Naive thymus-derived CD4-positive, alpha-beta T cell (primary cell): ENCODE data around the gene TMEM33. TPM values are rescaled to one million over a fixed set of nuclear protein-coding genes. Genes with fewer than 3 reads are reported as not detected.

ENCODE experiments used
- ATAC-seq: fragments of 150-1000 bp; cut with Tn5 transposase; 2 replicates; pipeline ENCODE4 v1.10.0; 2021; ENCODE audit warnings: mild to moderate bottlenecking, moderate library complexity
- CTCF ChIA-PET: fragments of 350-600 bp; sonication (Branson Sonifier 250); formaldehyde crosslinking; loops from one replicate; lab custom pipeline; 2021; ENCODE audit warnings: antibody characterized with exemption; lab: Charles Lee
- POLR2A ChIA-PET: fragments of 350-600 bp; sonication (Branson Sonifier 250); formaldehyde crosslinking; loops from one replicate; lab custom pipeline; 2021; ENCODE audit warnings: antibody characterized with exemption, inconsistent platforms; lab: Charles Lee
- DNase-seq, 9 donors: peaks; one replicate each; pipeline versions ENCODE4 v3.0.0 to v3.0.0-alpha.2; 2020 to 2022; ENCODE audit warnings: mixed read lengths in 1 of 9
- H3K27ac ChIP-seq: one replicate; pipeline ENCODE4 v1.7.0; 2013; ENCODE audit warnings: mild to moderate bottlenecking, low read depth, low read length, moderate library complexity
- H3K27me3 ChIP-seq, 2 donors: one replicate each; pipeline ENCODE4 v1.7.0; 2013; ENCODE audit warnings: low read length in 2 of 2, mild to moderate bottlenecking in 2 of 2, moderate library complexity in 2 of 2; ENCODE audit not compliant: control insufficient read depth in 2 of 2, insufficient read depth in 2 of 2
- H3K36me3 ChIP-seq, 3 experiments: 1 replicate in 2 of 3; 2 replicates in 1 of 3; pipeline ENCODE4 v1.7.0; 2013; ENCODE audit warnings: low read length in 3 of 3, mild to moderate bottlenecking in 3 of 3, moderate library complexity in 1 of 3; ENCODE audit not compliant: insufficient read depth in 3 of 3, control insufficient read depth in 2 of 3
- H3K4me1 ChIP-seq, 2 donors: one replicate each; pipeline ENCODE4 v1.7.0; 2013; ENCODE audit warnings: low read length in 2 of 2, mild to moderate bottlenecking in 2 of 2, moderate library complexity in 1 of 2; ENCODE audit not compliant: control insufficient read depth in 2 of 2, insufficient read depth in 2 of 2
- H3K4me3 ChIP-seq: 2 replicates; pipeline ENCODE4 v1.7.0; 2013; ENCODE audit warnings: mild to moderate bottlenecking, low read length
- H3K9me3 ChIP-seq, 3 experiments: 1 replicate in 2 of 3; 2 replicates in 1 of 3; pipeline ENCODE4 v1.7.0; 2013; ENCODE audit warnings: low read length in 3 of 3; ENCODE audit not compliant: control insufficient read depth in 2 of 3
- H3K27ac Mint-ChIP-seq, 9 donors: one replicate each; pipeline ENCODE4 v1.8.0; 2020 to 2022; ENCODE audit warnings: mixed read lengths in 9 of 9, mild to moderate bottlenecking in 8 of 9, moderate library complexity in 5 of 9, inconsistent platforms in 2 of 9
- H3K27me3 Mint-ChIP-seq, 5 donors: one replicate each; pipeline ENCODE4 v1.8.0; 2021 to 2022; ENCODE audit warnings: mixed read lengths in 5 of 5, mild to moderate bottlenecking in 1 of 5
- H3K36me3 Mint-ChIP-seq, 5 donors: one replicate each; pipeline ENCODE4 v1.8.0; 2020 to 2022; ENCODE audit warnings: mixed read lengths in 5 of 5, mild to moderate bottlenecking in 3 of 5, inconsistent platforms in 1 of 5
- H3K4me1 Mint-ChIP-seq, 7 donors: one replicate each; pipeline ENCODE4 v1.8.0; 2020 to 2022; ENCODE audit warnings: mixed read lengths in 7 of 7, mild to moderate bottlenecking in 3 of 7, inconsistent platforms in 1 of 7
- H3K4me3 Mint-ChIP-seq, 10 donors: one replicate each; pipeline ENCODE4 v1.8.0; 2020 to 2022; ENCODE audit warnings: mild to moderate bottlenecking in 10 of 10, mixed read lengths in 10 of 10, moderate library complexity in 6 of 10, inconsistent platforms in 2 of 10
- H3K9me3 Mint-ChIP-seq, 11 donors: one replicate each; pipeline ENCODE4 v1.8.0; 2020 to 2022; ENCODE audit warnings: mixed read lengths in 11 of 11, mild to moderate bottlenecking in 4 of 11, inconsistent platforms in 1 of 11, moderate library complexity in 1 of 11
- intact Hi-C, 2 donors: fragments of 100-400 bp; cut with micrococcal nuclease; formaldehyde crosslinking; loops; one replicate each; pipeline ENCODE4 v1.15.1; 2023
- polyA plus RNA-seq, 2 donors: library from polyadenylated mRNA; unstranded; fragments of 300-500 nt; fragmentation: Illumina TruSeq; gene quantifications; one replicate each; pipeline ENCODE4 v1.2.3, GENCODE V29; 2021
- total RNA-seq, 6 experiments: library from RNA in 5 of 6; stranded (reverse) in 5 of 6; gene quantifications; 1 replicate in 5 of 6; 2 replicates in 1 of 6; pipeline ENCODE4 v1.2.3 and lab custom pipeline; 2021 to 2026

The TMEM33 gene
- total and polyA plus RNA-seq, 7 experiments from 2014 or later = 14.9 to 61.9 (median 30.9) TPM

DNA sequence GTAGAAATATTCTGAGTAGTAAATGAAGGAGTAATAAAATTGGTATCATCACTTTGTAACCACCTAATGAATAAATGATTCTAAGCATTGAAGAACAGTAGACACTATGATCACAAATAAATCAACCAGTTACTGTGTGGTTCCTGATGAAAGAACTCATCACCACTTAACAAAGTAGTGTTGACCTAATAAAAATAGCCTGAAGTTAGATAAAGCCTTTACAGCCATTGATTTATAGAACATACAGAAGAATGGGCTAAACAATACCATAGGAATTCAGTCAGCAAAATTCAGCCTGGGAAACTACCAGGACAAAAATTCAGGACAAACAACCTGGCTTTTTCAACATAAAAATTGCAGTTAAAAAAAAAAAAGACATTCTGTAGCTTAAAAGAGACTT lies 64.1 kb downstream of the TMEM33 start:
- no peak overlapping the region for H3K4me3 Mint-ChIP-seq

DNA sequence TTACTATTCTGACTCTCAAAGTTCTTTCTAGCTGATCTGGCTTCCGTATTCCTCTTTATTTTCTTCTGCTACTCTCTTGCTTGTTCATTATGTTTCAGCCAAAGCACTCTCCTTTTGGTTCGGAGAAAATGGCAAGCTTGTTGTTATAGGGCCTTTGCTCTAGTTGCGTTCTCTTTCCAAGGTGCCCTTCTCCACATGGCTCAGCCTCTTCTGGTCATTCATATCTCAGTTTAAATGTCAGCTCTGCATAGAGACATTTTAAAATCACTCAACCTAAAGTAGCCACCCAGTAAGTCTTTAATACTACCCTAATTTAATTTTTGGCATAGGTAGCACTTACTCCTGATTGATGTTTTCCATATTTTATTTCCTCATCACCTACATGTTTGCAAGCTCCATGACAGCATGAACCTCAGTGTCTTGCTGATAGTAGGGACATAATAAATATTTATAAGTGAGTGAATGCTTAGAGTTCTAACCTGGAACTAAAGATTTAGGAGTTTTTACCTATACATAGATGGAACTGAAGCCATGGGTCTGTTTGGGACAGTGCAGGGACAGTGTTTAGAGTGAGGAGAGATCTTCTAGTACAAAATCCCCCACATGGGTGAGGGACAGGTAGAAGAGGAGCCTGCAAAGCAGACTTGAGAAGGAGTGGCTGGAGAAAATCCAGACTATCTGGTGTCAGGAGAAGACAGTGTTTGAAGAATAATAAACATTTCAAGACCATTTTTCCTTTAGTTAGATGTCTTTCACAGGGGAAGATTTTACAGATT lies 73.0 kb downstream of the TMEM33 start:
- CTCF ChIA-PET = no interaction called here
- H3K27me3 ChIP-seq = no peaks in the 10 kb centered on the region

More for the DNA sequence above, 64.1 kb downstream of the TMEM33 start:
- Mint-ChIP-seq H3K9me3 (no peaks in the 10 kb centered on the region), H3K27me3 (no peaks in the 10 kb centered on the region), H3K36me3 (peaks cover 5 to 34% (median 25%) of the 10 kb centered on the region in 5 donors), H3K27ac (peak overlapping the region in 2 of 9 donors; percentile 12 to 40), H3K4me1 (peaks cover 2 to 74% (median 55%) of the 10 kb centered on the region in 7 donors)
- Histone ChIP-seq H3K4me3 (no peak overlapping the region), H3K27ac (no peak overlapping the region), H3K4me1 (no peaks in the 10 kb centered on the region), H3K27me3 (no peaks in the 10 kb centered on the region), H3K9me3 (no peaks in the 10 kb centered on the region), H3K36me3 (no peaks in the 10 kb centered on the region)
- intact Hi-C loops = no loop called here
- ChIA-PET POLR2A (no interaction called here), CTCF (interaction anchor here (0.6 kb wide), 1 partner anchor 9 kb away, joined by 3 read pairs; no protein-coding TSS in a partner anchor)
- no peak for DNase-seq
- ATAC-seq = no peak

More for the DNA sequence above, 73.0 kb downstream of the TMEM33 start:
- no peaks in the 10 kb centered on the region for H3K9me3 ChIP-seq
- intact Hi-C loops = loop anchor here in 1 of 2 donors (2.0 kb wide), 1 partner anchor 15 kb away; no protein-coding TSS in a partner anchor
- Mint-ChIP-seq H3K27ac (peak overlapping the region in 3 of 9 donors; percentile 40 to 51 (median 49)), H3K9me3 (no peaks in the 10 kb centered on the region), H3K4me1 (peaks cover 3 to 75% (median 68%) of the 10 kb centered on the region in 7 donors), H3K4me3 (peak overlapping the region in 1 of 10 donors; percentile 1), H3K27me3 (no peaks in the 10 kb centered on the region), H3K36me3 (peaks cover 12 to 76% (median 54%) of the 10 kb centered on the region in 5 donors)
- no peaks in the 10 kb centered on the region for H3K4me1 ChIP-seq
- DNase-seq = no peak
- H3K36me3 ChIP-seq = peaks cover 0 to 19% (median 0%) of the 10 kb centered on the region in 3 experiments
- no peak overlapping the region for H3K4me3 ChIP-seq
- POLR2A ChIA-PET = no interaction called here
- no peak overlapping the region for H3K27ac ChIP-seq
- no peak for ATAC-seq

Other genes with a start within 250 kb of the TMEM33 start
- not detected for gene PHOX2B, start 186.7 kb upstream of the TMEM33 start, total RNA-seq
- not detected for gene PHOX2B, start 186.7 kb upstream of the TMEM33 start, polyA plus RNA-seq
- gene DCAF4L1, start 46.3 kb downstream of the TMEM33 start, total RNA-seq = under 1 TPM; 0.24 to 0.35 (median 0.32) TPM
- gene DCAF4L1, start 46.3 kb downstream of the TMEM33 start, polyA plus RNA-seq = under 1 TPM in 1 of 2 donors, not detected in 1; 0.15 TPM
- 10 to 100 TPM; 21.4 to 34.4 (median 32.7) TPM for gene SLC30A9, start 55.1 kb downstream of the TMEM33 start, total RNA-seq
- 10 to 100 TPM; 30.6 to 42.1 TPM for gene SLC30A9, start 55.1 kb downstream of the TMEM33 start, polyA plus RNA-seq
- under 1 TPM in 3 of 5 experiments, not detected in 2; 0.19 to 0.32 (median 0.27) TPM for gene BEND4, start 217.2 kb downstream of the TMEM33 start, total RNA-seq
- not detected for gene BEND4, start 217.2 kb downstream of the TMEM33 start, polyA plus RNA-seq